ENCODE measurements around the gene THNSL1.
"Not testable (repeated sequence)": the region's sequence is repeated elsewhere in the genome, so short reads cannot be mapped to it uniquely, and the experiment has no call there.

THNSL1 gene

DNA sequence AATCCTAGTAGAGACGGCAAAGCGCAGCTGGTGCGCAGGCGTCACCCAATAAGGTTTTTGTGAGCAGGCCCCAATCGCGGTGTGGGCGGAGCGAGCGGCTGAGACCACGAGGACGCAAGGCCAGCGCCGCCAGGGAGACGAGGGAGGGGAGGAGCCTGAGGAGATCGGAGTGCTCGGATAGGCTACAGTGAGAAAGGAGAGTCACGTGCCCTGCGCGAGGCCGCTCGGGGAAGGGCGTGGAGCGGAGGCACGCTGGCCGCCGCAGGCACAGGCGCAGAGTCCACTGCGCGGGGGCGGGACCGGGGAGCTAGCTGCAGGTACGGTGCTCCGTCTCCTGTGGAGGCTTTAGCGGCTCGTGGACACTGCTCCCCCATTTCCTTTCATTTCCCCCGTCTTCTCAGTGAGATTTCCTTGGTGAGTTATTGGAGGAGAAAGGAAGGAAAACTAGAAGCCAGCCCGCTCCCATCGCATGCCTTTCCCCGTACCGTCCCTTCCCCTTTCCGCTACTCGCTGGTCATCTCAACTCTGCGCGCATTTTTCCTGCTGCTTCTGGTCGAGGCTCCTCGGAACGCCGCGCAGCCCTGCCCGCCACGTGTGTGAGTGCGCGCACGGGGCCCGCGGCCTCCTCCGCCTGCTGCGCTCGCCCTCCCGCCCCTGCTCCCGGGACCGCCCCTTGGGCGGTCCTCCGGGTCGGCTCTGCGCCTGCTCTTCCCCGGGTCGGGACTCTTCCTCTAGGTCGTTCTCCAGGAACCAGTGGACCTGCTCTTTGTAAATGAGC, at the start of gene THNSL1:
Gene THNSL1, plus strand, starts transcription at position 237 of the 778 bp plus-strand sequence. CDS start 6,612 bp downstream, outside the sequence.
- Histone ChIP-seq H3K27me3 (ENCODE audit: low read depth, low read length) (no peaks in the 10 kb centered on the region), H3K9ac (ENCODE audit: low read length) (peak within 1 kb of the TSS; percentile 86), H4K20me1 (ENCODE audit: insufficient read depth, low read length) (no peaks in the 10 kb centered on the region), H3K4me1 (ENCODE audit: low read length) (no peaks in the 10 kb centered on the region), H3K4me3 (ENCODE audit: low read length) (peak within 1 kb of the TSS; percentile 88), H3K27ac (ENCODE audit: low read length) (peak within 1 kb of the TSS; percentile 78), H3K36me3 (replicated peaks; ENCODE audit: low read depth, low read length) (no peaks in the 10 kb centered on the region), H3K79me2 (ENCODE audit: low read length) (0 out of 2 replicates have a peak, but pooled peaks cover 3% of the 10 kb centered on the region), H3K9me3 (ENCODE audit: insufficient read depth, low read length) (no peaks in the 10 kb centered on the region), H3K4me2 (ENCODE audit: low read length) (peak within 1 kb of the TSS; percentile 74), H2AFZ (ENCODE audit: low read depth, low read length) (peak within 1 kb of the TSS; percentile 82)
- no peak for TF ChIP-seq EZH2phosphoT487 (IDR thresholded peaks at IDR 0.05; ENCODE audit: low read depth)

- Histone ChIP-seq H3K27me3 (ENCODE audit: low read depth, low read length) (no peaks in the 10 kb centered on the region; the same call in 1 of the 2 replicates), H3K4me3 (ENCODE audit: low read length) (no peak overlapping the region), H2AFZ (ENCODE audit: low read depth, low read length) (no peak overlapping the region), H3K9ac (ENCODE audit: low read length) (no peak overlapping the region), H3K4me1 (ENCODE audit: low read length) (no peaks in the 10 kb centered on the region), H3K4me2 (ENCODE audit: low read length) (no peak overlapping the region), H4K20me1 (ENCODE audit: insufficient read depth, low read length) (no peaks in the 10 kb centered on the region), H3K36me3 (replicated peaks; ENCODE audit: low read depth, low read length) (no peaks in the 10 kb centered on the region), H3K79me2 (ENCODE audit: low read length) (no peaks in the 10 kb centered on the region), H3K27ac (ENCODE audit: low read length) (no peak overlapping the region), H3K9me3 (ENCODE audit: insufficient read depth, low read length) (no peaks in the 10 kb centered on the region)
- no peak for TF ChIP-seq EZH2phosphoT487 (IDR thresholded peaks at IDR 0.05; ENCODE audit: low read depth)
- TF ChIP-seq, protein P1, sequence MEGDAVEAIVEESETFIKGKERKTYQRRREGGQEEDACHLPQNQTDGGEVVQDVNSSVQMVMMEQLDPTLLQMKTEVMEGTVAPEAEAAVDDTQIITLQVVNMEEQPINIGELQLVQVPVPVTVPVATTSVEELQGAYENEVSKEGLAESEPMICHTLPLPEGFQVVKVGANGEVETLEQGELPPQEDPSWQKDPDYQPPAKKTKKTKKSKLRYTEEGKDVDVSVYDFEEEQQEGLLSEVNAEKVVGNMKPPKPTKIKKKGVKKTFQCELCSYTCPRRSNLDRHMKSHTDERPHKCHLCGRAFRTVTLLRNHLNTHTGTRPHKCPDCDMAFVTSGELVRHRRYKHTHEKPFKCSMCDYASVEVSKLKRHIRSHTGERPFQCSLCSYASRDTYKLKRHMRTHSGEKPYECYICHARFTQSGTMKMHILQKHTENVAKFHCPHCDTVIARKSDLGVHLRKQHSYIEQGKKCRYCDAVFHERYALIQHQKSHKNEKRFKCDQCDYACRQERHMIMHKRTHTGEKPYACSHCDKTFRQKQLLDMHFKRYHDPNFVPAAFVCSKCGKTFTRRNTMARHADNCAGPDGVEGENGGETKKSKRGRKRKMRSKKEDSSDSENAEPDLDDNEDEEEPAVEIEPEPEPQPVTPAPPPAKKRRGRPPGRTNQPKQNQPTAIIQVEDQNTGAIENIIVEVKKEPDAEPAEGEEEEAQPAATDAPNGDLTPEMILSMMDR (IDR thresholded peaks at IDR 0.05; ENCODE audit: low read depth, low read length), result no peak
These were observed 49.4 kb upstream of the THNSL1 start for GRCh38 chr10:24966962-24967481.

- H4K20me1 ChIP-seq (ENCODE audit: insufficient read depth, low read length), result no peaks in the 10 kb centered on the region
- no peaks in the 10 kb centered on the region for H3K27me3 ChIP-seq (ENCODE audit: low read depth, low read length)
- no peaks in the 10 kb centered on the region for H3K4me1 ChIP-seq (ENCODE audit: low read length)
- H2AFZ ChIP-seq (ENCODE audit: low read depth, low read length), result no peak overlapping the region
- no peaks in the 10 kb centered on the region for H3K9me3 ChIP-seq (ENCODE audit: insufficient read depth, low read length)
- H3K9ac ChIP-seq (ENCODE audit: low read length), result no peak overlapping the region
- H3K79me2 ChIP-seq (ENCODE audit: low read length), result no peaks in the 10 kb centered on the region
- TF ChIP-seq EZH2phosphoT487 (IDR thresholded peaks at IDR 0.05; ENCODE audit: low read depth), result no peak
- TF ChIP-seq, protein P1 (IDR thresholded peaks at IDR 0.05; ENCODE audit: low read depth, low read length), result no peak
- H3K4me3 ChIP-seq (ENCODE audit: low read length), result no peak overlapping the region
- H3K36me3 ChIP-seq (replicated peaks; ENCODE audit: low read depth, low read length), result no peaks in the 10 kb centered on the region
- no peak overlapping the region for H3K27ac ChIP-seq (ENCODE audit: low read length)
- H3K4me2 ChIP-seq (ENCODE audit: low read length), result no peak overlapping the region
These were observed 48.1 kb upstream of the THNSL1 start for GRCh38 chr10:24968349-24968748.

DNA sequence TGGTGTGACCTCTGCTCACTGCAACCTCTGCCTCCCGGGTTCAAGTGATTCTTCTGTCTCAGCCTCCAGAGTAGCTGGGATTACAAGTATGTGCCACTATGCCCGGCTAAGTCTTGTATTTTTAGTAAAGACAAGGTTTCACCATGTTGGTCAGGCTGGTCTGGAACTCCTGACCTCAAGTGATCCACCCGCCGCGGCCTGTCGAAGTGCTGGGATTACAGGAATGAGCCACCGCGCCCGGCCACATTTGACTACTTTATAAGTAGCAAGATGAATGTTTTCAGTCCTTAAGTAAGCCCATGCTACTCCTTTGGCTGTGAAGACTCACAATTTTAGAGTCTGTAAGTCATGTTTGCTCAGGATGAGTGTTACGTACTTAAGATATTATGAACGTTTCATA, 47.5 kb upstream of the THNSL1 start:
- H2AFZ ChIP-seq (ENCODE audit: low read depth, low read length); H3K79me2 ChIP-seq (ENCODE audit: low read length); H3K4me3 ChIP-seq (ENCODE audit: low read length); H4K20me1 ChIP-seq (ENCODE audit: insufficient read depth, low read length); H3K9ac ChIP-seq (ENCODE audit: low read length); H3K36me3 ChIP-seq (replicated peaks; ENCODE audit: low read depth, low read length); H3K4me2 ChIP-seq (ENCODE audit: low read length); H3K27ac ChIP-seq (ENCODE audit: low read length); H3K27me3 ChIP-seq (ENCODE audit: low read depth, low read length); H3K9me3 ChIP-seq (ENCODE audit: insufficient read depth, low read length); H3K4me1 ChIP-seq (ENCODE audit: low read length): not testable (repeated sequence)

DNA sequence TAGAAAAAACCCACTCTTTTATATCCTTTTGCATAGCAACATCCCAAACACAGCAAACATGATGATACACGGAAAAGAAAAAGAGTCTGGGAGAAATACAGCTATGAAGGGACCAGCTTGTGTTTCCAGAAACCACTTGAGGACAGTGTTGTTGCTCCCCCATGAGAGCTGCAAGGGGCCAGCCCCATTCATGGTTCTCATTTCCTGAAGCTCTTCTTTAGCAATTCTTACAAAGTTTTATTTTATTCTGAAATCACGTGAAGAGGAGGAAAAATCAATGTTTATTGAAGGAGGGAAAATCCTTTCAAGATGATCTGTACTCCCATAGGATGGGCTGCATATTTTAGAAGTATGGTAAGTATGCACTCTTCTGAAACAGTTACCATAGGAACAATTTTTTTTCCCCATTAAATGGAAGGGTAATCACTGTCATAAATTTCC, 46.6 kb upstream of the THNSL1 start:
- H3K27me3 ChIP-seq (ENCODE audit: low read depth, low read length), result no peaks in the 10 kb centered on the region
- H3K27ac ChIP-seq (ENCODE audit: low read length), result no peak overlapping the region
- no peak overlapping the region for H3K4me3 ChIP-seq (ENCODE audit: low read length)
- TF ChIP-seq, protein P1 (IDR thresholded peaks at IDR 0.05; ENCODE audit: low read depth, low read length), result no peak
- TF ChIP-seq EZH2phosphoT487 (IDR thresholded peaks at IDR 0.05; ENCODE audit: low read depth), result no peak
- H3K4me2 ChIP-seq (ENCODE audit: low read length), result no peak overlapping the region
- no peak overlapping the region for H3K9ac ChIP-seq (ENCODE audit: low read length)
- H2AFZ ChIP-seq (ENCODE audit: low read depth, low read length), result no peak overlapping the region
- no peaks in the 10 kb centered on the region for H3K36me3 ChIP-seq (replicated peaks; ENCODE audit: low read depth, low read length)
- no peaks in the 10 kb centered on the region for H3K4me1 ChIP-seq (ENCODE audit: low read length)
- H3K79me2 ChIP-seq (ENCODE audit: low read length), result no peaks in the 10 kb centered on the region
- no peaks in the 10 kb centered on the region for H4K20me1 ChIP-seq (ENCODE audit: insufficient read depth, low read length)
- no peaks in the 10 kb centered on the region for H3K9me3 ChIP-seq (ENCODE audit: insufficient read depth, low read length)

Data from OCI-LY3 (cell line).